AG09319 (cell line): Measurements from ENCODE around the gene FAM50B.

Source experiments
- DNase-seq: peaks from one replicate; pipeline ENCODE4 v3.0.0-alpha.2; 2010; ENCODE audit warnings: low read depth; ENCODE audit errors: extremely low read depth
- TF ChIP-seq, protein P1 (sequence below): IDR thresholded peaks from 2 replicates; pipeline ENCODE4 v1.5.1; 2011; ENCODE audit warnings: low read depth, mild to moderate bottlenecking, inconsistent platforms, low read length, moderate library complexity

The FAM50B gene

DNA sequence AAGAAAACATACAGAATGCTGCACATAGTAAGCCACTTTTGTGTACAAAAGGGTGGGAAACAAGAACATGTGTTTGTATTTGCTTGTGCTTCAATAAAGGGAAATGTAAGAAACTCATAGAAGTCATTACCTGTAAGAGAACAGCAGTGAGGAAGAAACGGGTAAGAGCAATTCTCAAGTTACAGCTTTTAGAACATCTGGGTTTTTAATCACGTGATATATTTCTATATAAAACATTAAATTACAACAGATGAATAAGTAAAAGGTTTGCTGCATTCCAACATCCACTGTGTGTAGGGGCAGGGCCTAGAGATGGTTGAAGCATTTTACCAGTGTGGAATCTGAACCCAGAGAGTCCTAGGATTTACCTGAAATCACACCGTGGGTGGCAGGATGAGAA, 36.6 kb upstream of the FAM50B start:
- no peak for DNase-seq
- TF ChIP-seq, protein P1, sequence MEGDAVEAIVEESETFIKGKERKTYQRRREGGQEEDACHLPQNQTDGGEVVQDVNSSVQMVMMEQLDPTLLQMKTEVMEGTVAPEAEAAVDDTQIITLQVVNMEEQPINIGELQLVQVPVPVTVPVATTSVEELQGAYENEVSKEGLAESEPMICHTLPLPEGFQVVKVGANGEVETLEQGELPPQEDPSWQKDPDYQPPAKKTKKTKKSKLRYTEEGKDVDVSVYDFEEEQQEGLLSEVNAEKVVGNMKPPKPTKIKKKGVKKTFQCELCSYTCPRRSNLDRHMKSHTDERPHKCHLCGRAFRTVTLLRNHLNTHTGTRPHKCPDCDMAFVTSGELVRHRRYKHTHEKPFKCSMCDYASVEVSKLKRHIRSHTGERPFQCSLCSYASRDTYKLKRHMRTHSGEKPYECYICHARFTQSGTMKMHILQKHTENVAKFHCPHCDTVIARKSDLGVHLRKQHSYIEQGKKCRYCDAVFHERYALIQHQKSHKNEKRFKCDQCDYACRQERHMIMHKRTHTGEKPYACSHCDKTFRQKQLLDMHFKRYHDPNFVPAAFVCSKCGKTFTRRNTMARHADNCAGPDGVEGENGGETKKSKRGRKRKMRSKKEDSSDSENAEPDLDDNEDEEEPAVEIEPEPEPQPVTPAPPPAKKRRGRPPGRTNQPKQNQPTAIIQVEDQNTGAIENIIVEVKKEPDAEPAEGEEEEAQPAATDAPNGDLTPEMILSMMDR = no peak

DNA sequence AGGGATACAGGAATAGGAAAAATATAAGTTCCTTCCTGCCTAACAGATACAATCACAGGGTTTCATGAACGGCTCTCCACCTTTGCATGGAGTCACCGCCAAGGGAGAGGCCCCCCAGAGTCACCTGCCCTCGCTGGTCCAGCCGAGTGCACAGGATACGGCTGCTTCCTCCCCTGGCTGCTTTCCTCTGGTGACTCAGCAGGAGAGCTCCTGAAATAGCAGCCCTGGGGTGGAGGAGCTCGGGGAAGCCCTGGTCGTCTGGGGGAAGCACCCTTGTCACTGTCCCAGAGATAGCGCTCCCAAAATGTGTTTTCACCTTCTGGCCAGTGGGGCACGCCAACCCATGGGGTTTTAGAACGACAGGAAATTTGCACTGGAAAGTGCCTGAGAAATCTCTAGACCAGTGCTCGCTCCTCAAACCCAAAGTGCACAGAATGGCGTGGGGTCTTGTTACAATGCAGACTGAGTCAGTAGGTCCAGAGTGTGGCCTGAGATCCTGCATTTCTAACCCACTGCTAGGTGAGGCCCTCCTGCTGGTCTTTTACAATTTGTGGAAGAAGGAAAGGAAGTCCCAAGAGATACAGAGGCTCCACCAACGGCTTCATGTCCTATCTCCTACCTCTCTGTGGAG, 35.9 kb upstream of the FAM50B start:
- DNase-seq = no peak
- TF ChIP-seq, protein P1 = no peak

DNA sequence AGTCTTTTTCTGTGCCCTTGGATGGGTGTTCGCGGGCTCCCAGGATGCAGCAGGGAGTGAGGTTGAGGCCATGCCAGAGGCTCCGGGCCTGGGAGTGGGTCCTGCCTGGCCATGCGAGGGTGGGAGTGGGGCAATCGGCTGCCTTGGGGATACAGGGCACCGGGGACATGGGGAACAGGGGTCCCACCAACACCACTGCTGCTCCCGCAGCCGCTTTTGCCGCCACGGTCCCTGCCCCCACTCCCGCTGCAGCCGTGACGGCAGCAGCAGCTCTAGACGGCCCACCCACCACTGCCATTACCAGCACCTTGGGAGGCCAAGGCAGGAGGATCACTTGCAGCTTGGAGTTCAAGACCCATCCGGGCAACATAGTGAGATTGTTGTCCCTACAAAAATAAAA, 35.3 kb upstream of the FAM50B start:
- DNase-seq = no peak
- TF ChIP-seq, protein P1 = no peak

DNA sequence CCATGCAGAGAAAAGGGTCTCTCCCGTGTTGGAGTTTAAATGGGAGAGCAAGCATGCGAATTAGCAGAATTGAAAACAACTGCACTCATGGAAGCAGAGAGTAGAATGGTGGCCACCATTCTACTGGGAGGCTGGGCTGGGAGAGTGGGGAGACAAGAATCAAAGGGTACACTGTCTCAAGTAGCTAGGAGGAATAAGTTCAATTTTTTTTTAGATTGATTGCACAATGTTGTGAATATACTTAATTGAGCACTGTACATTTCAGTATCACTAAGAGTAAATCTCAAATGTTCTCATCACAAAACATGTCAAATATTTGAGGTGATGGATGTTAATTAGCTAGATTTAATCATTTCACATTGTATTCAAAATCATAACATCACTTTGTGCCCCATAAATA, 34.6 kb upstream of the FAM50B start:
- TF ChIP-seq, protein P1 = no peak
- no peak for DNase-seq

DNA sequence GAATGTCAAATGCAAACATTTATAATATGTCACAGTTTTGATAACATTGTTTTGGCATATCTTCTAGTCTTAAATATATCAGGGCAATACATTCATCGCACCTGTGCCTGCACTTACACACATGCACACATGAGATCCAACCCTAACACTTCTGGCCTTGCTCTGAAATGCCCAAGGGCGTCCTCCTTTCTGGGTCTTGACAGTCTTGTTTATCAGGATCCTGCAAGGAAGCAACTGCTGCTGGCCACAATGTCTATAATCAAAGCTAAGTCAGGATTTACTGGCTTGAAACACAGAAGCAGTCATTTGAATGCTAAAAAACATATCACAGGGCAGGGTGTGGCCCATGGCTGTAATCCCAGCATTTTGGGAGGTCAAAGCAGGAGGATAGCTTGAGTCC, 32.9 kb upstream of the FAM50B start:
- no peak for DNase-seq
- TF ChIP-seq, protein P1 = no peak

DNA sequence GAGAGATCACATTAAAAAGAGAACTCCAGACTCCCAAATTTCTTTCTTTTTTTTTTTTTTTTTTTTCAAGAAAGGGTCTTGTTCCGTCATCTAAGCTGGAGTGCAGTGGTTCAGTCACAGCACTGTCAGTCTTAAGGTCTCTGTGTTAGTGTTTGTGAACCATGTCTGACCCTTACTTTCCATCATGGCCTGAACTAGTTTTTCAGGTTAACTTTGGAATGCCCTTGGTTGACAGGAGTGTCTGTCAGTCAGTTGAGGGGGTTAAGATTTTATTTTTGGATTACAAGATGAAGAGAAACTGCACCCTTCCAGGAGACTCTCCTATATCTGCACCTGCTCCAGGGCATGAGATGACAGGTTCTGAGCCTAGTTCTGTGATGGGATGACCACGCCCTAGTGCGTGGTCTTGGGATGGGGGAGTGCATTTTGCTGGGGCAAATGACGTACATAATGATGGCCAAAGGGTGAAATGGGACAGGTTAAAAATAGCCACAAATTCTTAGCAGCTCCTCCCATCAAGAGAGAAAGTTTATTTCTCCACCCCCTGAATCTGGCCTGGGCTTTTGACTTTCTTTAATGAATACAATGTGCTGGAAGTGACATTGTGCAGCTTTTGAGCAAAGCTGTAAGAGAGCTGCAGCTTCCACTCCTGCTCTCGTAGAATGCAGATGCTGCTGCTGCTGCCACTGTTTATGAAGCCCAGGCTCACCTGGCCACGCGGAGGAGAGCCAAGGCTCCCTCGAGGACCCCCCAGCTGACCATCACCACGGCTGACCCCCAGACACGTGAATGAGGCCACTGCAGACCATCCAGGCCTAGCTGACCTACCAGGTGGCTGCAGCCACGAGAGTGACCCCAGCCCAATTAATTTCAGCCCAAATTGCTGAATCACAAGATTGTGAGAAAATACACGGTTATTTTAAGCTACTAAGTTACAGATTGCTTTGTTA, 29.7 kb upstream of the FAM50B start:
- DNase-seq = no peak
- TF ChIP-seq, protein P1 = no peak

DNA sequence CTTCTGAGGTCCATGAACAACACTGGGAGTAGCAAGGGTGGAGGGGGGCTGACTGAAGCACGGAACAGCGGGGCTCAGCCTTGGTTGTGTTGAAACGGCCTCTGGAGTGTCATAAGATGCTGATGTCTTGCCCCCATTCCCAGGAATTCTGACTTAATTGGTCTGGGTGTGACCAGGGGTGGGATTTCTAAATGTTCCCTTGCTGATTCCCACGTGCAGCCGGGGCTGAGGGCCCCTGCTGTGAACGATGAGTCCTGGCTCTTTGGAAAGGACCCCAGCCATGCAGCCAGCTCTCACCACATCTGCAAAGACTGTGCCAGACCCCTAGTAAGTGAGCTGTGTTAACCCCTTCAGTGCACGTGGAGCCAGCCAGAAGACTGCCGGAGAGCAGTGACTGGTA, 28.6 kb upstream of the FAM50B start:
- no peak for DNase-seq
- TF ChIP-seq, protein P1 = no peak
